GM19455 (cell line): Measurements from ENCODE around the gene TTC16.

Source experiments
- ATAC-seq: cut with Tn5 transposase; IDR thresholded peaks from one replicate; pipeline ENCODE4 v1.9.1; 2021; ENCODE audit not compliant: unreplicated experiment

The TTC16 gene

GRCh38 chr9:127715470-127716337, at the start of gene TTC16, which contains the start of gene PTRH1:
Gene TTC16, plus strand, starts transcription at chr9:127716079. Its CDS starts 67 bp downstream, at chr9:127716146.
Gene PTRH1, minus strand, starts transcription at chr9:127715663. Its CDS starts 24 bp downstream, at chr9:127715639.
- ATAC-seq, result peak; percentile 94

GRCh38 chr9:127667127-127667844, 48.6 kb upstream of the TTC16 start:
- no peak for ATAC-seq

GRCh38 chr9:127667906-127668305, 48.0 kb upstream of the TTC16 start:
- no peak for ATAC-seq

- no peak for ATAC-seq
Measured at GRCh38 chr9:127673234-127673633, 42.6 kb upstream of the TTC16 start.

GRCh38 chr9:127676638-127677037, 39.2 kb upstream of the TTC16 start:
- ATAC-seq, result no peak

GRCh38 chr9:127679506-127679905, 36.4 kb upstream of the TTC16 start:
- no peak for ATAC-seq

GRCh38 chr9:127680226-127680625, 35.7 kb upstream of the TTC16 start:
- ATAC-seq, result no peak

- ATAC-seq, result no peak
Measured at GRCh38 chr9:127680846-127681245, 35.0 kb upstream of the TTC16 start.

- ATAC-seq, result no peak
Measured at GRCh38 chr9:127682351-127683136, 33.3 kb upstream of the TTC16 start.

GRCh38 chr9:127683723-127684122, 32.2 kb upstream of the TTC16 start:
- no peak for ATAC-seq

GRCh38 chr9:127684576-127684975, 31.3 kb upstream of the TTC16 start:
- ATAC-seq, result no peak

GRCh38 chr9:127686461-127687393, 29.2 kb upstream of the TTC16 start:
- ATAC-seq, result no peak

- no peak for ATAC-seq
Measured at GRCh38 chr9:127689329-127690000, 26.4 kb upstream of the TTC16 start.

GRCh38 chr9:127690735-127691134, 25.1 kb upstream of the TTC16 start:
- no peak for ATAC-seq

- ATAC-seq, result no peak
Measured at GRCh38 chr9:127692071-127692470, 23.8 kb upstream of the TTC16 start.

GRCh38 chr9:127693143-127693542, 22.7 kb upstream of the TTC16 start:
- ATAC-seq, result no peak

GRCh38 chr9:127693697-127694096, 22.2 kb upstream of the TTC16 start:
- ATAC-seq, result no peak

GRCh38 chr9:127694890-127695720, 20.8 kb upstream of the TTC16 start:
- no peak for ATAC-seq

GRCh38 chr9:127697575-127697974, 18.3 kb upstream of the TTC16 start:
- no peak for ATAC-seq
